Endothelial cell of umbilical vein (primary cell): ENCODE measurements around the gene AKT1. TPM values are rescaled to one million over a fixed set of nuclear protein-coding genes. Genes with fewer than 3 reads are reported as not detected.

Experiments used
- BruUV-seq: library from RNA; stranded (reverse); fragments of 400-500 nt; replicated peaks from 2 replicates; lab custom pipeline; 2021; lab: Mats Ljungman, UMichigan
- CTCF ChIA-PET: fragments of 300-600, 350-600 bp; sonication (Branson Sonifier 250); formaldehyde crosslinking; loops from one replicate; lab custom pipeline; 2021; ENCODE audit warnings: antibody characterized with exemption, inconsistent platforms; lab: Charles Lee
- POLR2A ChIA-PET: fragments of 300-600, 350-600 bp; sonication (Branson Sonifier 250); formaldehyde crosslinking; loops from one replicate; lab custom pipeline; 2021; ENCODE audit warnings: antibody characterized with exemption, inconsistent platforms; lab: Charles Lee
- DNase-seq: peaks from one replicate; pipeline ENCODE4 v3.0.0-alpha.2; 2011; ENCODE audit warnings: low read depth, low spot score
- FAIRE-seq: peaks from 2 replicates; lab custom pipeline; 2011; peaks lifted over from hg19 to GRCh38; lab: Jason Lieb, UNC
- H2AFZ ChIP-seq: 2 replicates; pipeline ENCODE4 v1.6.0; 2012; ENCODE audit warnings: low read depth, low read length, control low read depth, inconsistent platforms
- H3K27ac ChIP-seq: 2 replicates; pipeline ENCODE4 v1.5.1; 2011; ENCODE audit warnings: low read depth, mild to moderate bottlenecking, control low read depth, low read length, moderate library complexity; ENCODE audit not compliant: insufficient read depth
- H3K27me3 ChIP-seq, 2 experiments: 2 replicates each; pipeline versions ENCODE4 v1.6.0 to v1.6.1; 2011; ENCODE audit warnings: low read length in 2 of 2, mixed read lengths in 1 of 2; ENCODE audit not compliant: control insufficient read depth in 2 of 2, insufficient read depth in 2 of 2
- H3K36me3 ChIP-seq, 2 experiments: 2 replicates in 1 of 2; 3 replicates in 1 of 2; pipeline ENCODE4 v1.5.1; 2011; ENCODE audit warnings: low read length in 2 of 2, mild to moderate bottlenecking in 1 of 2, moderate library complexity in 1 of 2; ENCODE audit not compliant: control insufficient read depth in 2 of 2, insufficient read depth in 2 of 2; ENCODE audit errors: extremely low read depth in 1 of 2
- H3K4me1 ChIP-seq: 3 replicates; pipeline ENCODE4 v1.5.1; 2011; ENCODE audit warnings: mild to moderate bottlenecking, low read length; ENCODE audit not compliant: control insufficient read depth, insufficient read depth; ENCODE audit errors: extremely low read depth
- H3K4me2 ChIP-seq: 2 replicates; pipeline ENCODE4 v1.6.1; 2011; ENCODE audit warnings: low read length, control low read depth, mixed read lengths; ENCODE audit not compliant: insufficient read depth
- H3K4me3 ChIP-seq, 3 experiments: fragments of 200-600 bp in 1 of 3; sonication (generic), shearing (Covaris generic) in 1 of 3; replicated peaks in 1 of 3; 2 replicates each; pipeline ENCODE4 v1.5.1; 2011 to 2016; ENCODE audit warnings: control low read depth in 3 of 3, low read length in 3 of 3, mild to moderate bottlenecking in 2 of 3, inconsistent platforms in 1 of 3, low read depth in 1 of 3, moderate library complexity in 1 of 3; ENCODE audit not compliant: insufficient read depth in 1 of 3
- H3K79me2 ChIP-seq: 2 replicates; pipeline ENCODE4 v1.6.0; 2012; ENCODE audit warnings: low read length, inconsistent platforms; ENCODE audit not compliant: control insufficient read depth, insufficient read depth
- H3K9ac ChIP-seq: replicated peaks from 2 replicates; pipeline ENCODE3; 2011; ENCODE audit warnings: low read length, control low read depth; ENCODE audit not compliant: insufficient read depth; ENCODE audit errors: extremely low read depth
- H3K9me1 ChIP-seq: replicated peaks from 3 replicates; pipeline ENCODE4 v1.6.0; 2011; ENCODE audit warnings: mild to moderate bottlenecking, low read length; ENCODE audit not compliant: control insufficient read depth, insufficient read depth; ENCODE audit errors: extremely low read depth
- H3K9me3 ChIP-seq: replicated peaks from 2 replicates; pipeline ENCODE4 v1.5.1; 2012; ENCODE audit warnings: low read length, inconsistent platforms; ENCODE audit not compliant: control insufficient read depth, insufficient read depth
- H4K20me1 ChIP-seq: replicated peaks from 2 replicates; pipeline ENCODE3; 2011; ENCODE audit warnings: mild to moderate bottlenecking, low read length; ENCODE audit not compliant: control insufficient read depth, insufficient read depth; ENCODE audit errors: extremely low read depth
- CTCF ChIP-seq, 2 donors: IDR thresholded peaks; 1 replicate in 1 of 2; 2 replicates in 1 of 2; pipeline ENCODE4 v1.5.1; 2011; ENCODE audit warnings: low read length in 2 of 2, mild to moderate bottlenecking in 2 of 2, moderate library complexity in 2 of 2, control low read depth in 1 of 2, inconsistent platforms in 1 of 2, low read depth in 1 of 2; ENCODE audit not compliant: insufficient read depth in 1 of 2; ENCODE audit errors: extremely low read depth in 1 of 2
- EZH2 ChIP-seq: IDR thresholded peaks from 2 replicates; pipeline ENCODE4 v1.6.1; 2012; ENCODE audit warnings: borderline replicate concordance, low read depth, mild to moderate bottlenecking, moderate library complexity, low read length, inconsistent platforms; ENCODE audit not compliant: severe bottlenecking
- FOS ChIP-seq: IDR thresholded peaks from 2 replicates; pipeline ENCODE4 v1.6.1; 2011; ENCODE audit warnings: mild to moderate bottlenecking, low read length, moderate library complexity, borderline replicate concordance; ENCODE audit not compliant: insufficient read depth
- GATA2 ChIP-seq: IDR thresholded peaks from 2 replicates; pipeline ENCODE4 v1.7.0; 2011; ENCODE audit warnings: low read depth, mild to moderate bottlenecking, moderate library complexity, mixed read lengths, low read length; ENCODE audit not compliant: insufficient read length, insufficient read depth
- JUN ChIP-seq: IDR thresholded peaks from 2 replicates; pipeline ENCODE4 v1.6.1; 2011; ENCODE audit warnings: borderline replicate concordance, low read depth; ENCODE audit not compliant: insufficient read length, insufficient read depth
- MAX ChIP-seq: IDR thresholded peaks from 2 replicates; pipeline ENCODE4 v1.6.1; 2011; ENCODE audit not compliant: insufficient read depth, insufficient read length
- MYC ChIP-seq: IDR thresholded peaks from one replicate; pipeline ENCODE4 v1.6.1; 2011; ENCODE audit warnings: mild to moderate bottlenecking, low read depth, low read length
- POLR2A ChIP-seq: IDR thresholded peaks from 2 replicates; pipeline ENCODE4 v1.6.1; 2012; ENCODE audit warnings: low read depth, mild to moderate bottlenecking, control low read depth, low read length
- POLR2AphosphoS5 ChIP-seq: IDR thresholded peaks from 2 replicates; pipeline ENCODE4 v1.6.1; 2012; ENCODE audit warnings: low read depth, mild to moderate bottlenecking, control low read depth, low read length, moderate library complexity; ENCODE audit not compliant: insufficient read depth
- dilution Hi-C: fragments of 300-500 bp; cut with MboI; formaldehyde crosslinking; loops from one replicate; pipeline ENCODE4 v1.15.0; 2019; ENCODE audit warnings: low sequenced_read_pairs; ENCODE audit not compliant: extremely low pct_ligation_motif_present
- intact Hi-C: fragments of 100-400 bp; cut with micrococcal nuclease; formaldehyde crosslinking; loops from one replicate; pipeline ENCODE4 v1.10.0; 2022
- polyA plus RNA-seq, 4 experiments: library from polyadenylated mRNA; depleted of rRNA in 3 of 4; stranded (reverse) in 3 of 4; unstranded in 1 of 4; fragments of >200 nt; gene quantifications; 2 replicates each; pipeline versions ENCODE4 v1.2.1 to v1.2.3, GENCODE V29; 2011 to 2012; ENCODE audit warnings: missing spikeins in 1 of 4
- total RNA-seq: library from RNA; stranded (reverse); gene quantifications from 2 replicates; pipeline ENCODE4 v1.2.3, GENCODE V29; 2021

The AKT1 gene
- total and polyA plus RNA-seq, 2 donors (not counting 3 experiments of a cell fraction or from before 2014, with no cell fraction given): 177 to 191 TPM

GRCh38 chr14:104745431-104745830 is 50.1 kb downstream of the AKT1 start:
- no peaks in the 10 kb centered on the region for H3K27me3 ChIP-seq
- H3K79me2 ChIP-seq: no peaks in the 10 kb centered on the region
- TF ChIP-seq GATA2: no peak
- no peak for TF ChIP-seq FOS
- TF ChIP-seq JUN: no peak
- no peak for TF ChIP-seq POLR2A
- ChIA-PET CTCF (no interaction called here), POLR2A (no interaction called here)
- no peak overlapping the region for H3K4me3 ChIP-seq
- H3K36me3 ChIP-seq: no peaks in the 10 kb centered on the region
- dilution Hi-C loops (no loop called here), intact Hi-C loops (no loop called here)
- no peak overlapping the region for H2AFZ ChIP-seq
- no peaks in the 10 kb centered on the region for H4K20me1 ChIP-seq
- no peak for FAIRE-seq
- no peak overlapping the region for H3K4me2 ChIP-seq
- H3K9me1 ChIP-seq: no peaks in the 10 kb centered on the region
- no peak overlapping the region for H3K27ac ChIP-seq
- no peaks in the 10 kb centered on the region for H3K4me1 ChIP-seq
- DNase-seq: no peak
- BruUV-seq: no TSS peak
- H3K9ac ChIP-seq: no peak overlapping the region
- H3K9me3 ChIP-seq: no peaks in the 10 kb centered on the region

- ChIA-PET CTCF (no interaction called here), POLR2A (no interaction called here)
Observed at GRCh38 chr14:104744484-104744883, 51.1 kb downstream of the AKT1 start.

More at GRCh38 chr14:104744484-104744883, 51.1 kb downstream of the AKT1 start:
- Histone ChIP-seq H3K9ac (no peak overlapping the region), H4K20me1 (no peaks in the 10 kb centered on the region), H2AFZ (no peak overlapping the region), H3K27ac (no peak overlapping the region), H3K36me3 (no peaks in the 10 kb centered on the region), H3K27me3 (no peaks in the 10 kb centered on the region), H3K4me1 (no peaks in the 10 kb centered on the region), H3K4me3 (no peak overlapping the region), H3K4me2 (no peak overlapping the region), H3K9me1 (no peaks in the 10 kb centered on the region), H3K79me2 (no peaks in the 10 kb centered on the region), H3K9me3 (no peaks in the 10 kb centered on the region)
- DNase-seq (no peak), FAIRE-seq (no peak)
- dilution Hi-C loops: no loop called here
- TF ChIP-seq MAX (no peak), MYC (no peak), FOS (no peak), POLR2AphosphoS5 (no peak), EZH2 (no peak), POLR2A (no peak), JUN (no peak), CTCF (IDR thresholded peaks at IDR 0.05; ENCODE audit: extremely low read depth in 1 of 2, insufficient read depth in 1 of 2, low read depth in 1 of 2, low read length in 2 of 2) (no peak), GATA2 (no peak)
- intact Hi-C loops: no loop called here
- no TSS peak for BruUV-seq
